HepG2 (cell line): Measurements from ENCODE around the gene ASCL3. TPM values are rescaled to one million over a fixed set of nuclear protein-coding genes. Genes with fewer than 3 reads are reported as not detected.
A peak's percentile ranks its signal among the peaks of the same experiment; 100 is the strongest.

Experiments
- ARID3A ChIP-seq: IDR thresholded peaks from 2 replicates; pipeline ENCODE4 v1.6.1; 2012; ENCODE audit warnings: low read depth, low read length, improper control_type of control experiment
- ARID5B ChIP-seq: IDR thresholded peaks from 2 replicates; pipeline ENCODE4 v1.4.0; 2020; ENCODE audit warnings: mild to moderate bottlenecking, missing genetic modification reagents
- CSRNP1 ChIP-seq: sonication (generic); formaldehyde crosslinking; IDR thresholded peaks from 2 replicates; pipeline ENCODE4 v1.8.1; 2023; ENCODE audit warnings: mild to moderate bottlenecking, missing genetic modification reagents
- KDM6A ChIP-seq: IDR thresholded peaks from 2 replicates; pipeline ENCODE4 v1.6.1; 2016; ENCODE audit warnings: low read depth
- SETDB1 ChIP-seq: sonication (generic); formaldehyde crosslinking; IDR thresholded peaks from 2 replicates; pipeline ENCODE4 v1.5.1; 2020; ENCODE audit warnings: missing genetic modification reagents, mild to moderate bottlenecking, borderline replicate concordance
- TFE3 ChIP-seq: IDR thresholded peaks from 2 replicates; pipeline ENCODE4 v1.6.1; 2016
- ZBTB34 ChIP-seq: sonication (generic); formaldehyde crosslinking; IDR thresholded peaks from 2 replicates; pipeline ENCODE4 v1.8.0; 2022; ENCODE audit warnings: mild to moderate bottlenecking, missing genetic modification reagents
- ZHX1 ChIP-seq: sonication (generic); formaldehyde crosslinking; IDR thresholded peaks from 2 replicates; pipeline ENCODE4 v1.8.1; 2022; ENCODE audit warnings: low read depth, mild to moderate bottlenecking, missing genetic modification reagents
- ZNF282 ChIP-seq: fragments of 450-650 bp; IDR thresholded peaks from 2 replicates; pipeline ENCODE4 v1.6.1; 2018; ENCODE audit not compliant: partially characterized antibody
- ZNF740 ChIP-seq: sonication (generic); formaldehyde crosslinking; IDR thresholded peaks from 2 replicates; pipeline ENCODE4 v1.4.0; 2020; ENCODE audit warnings: missing genetic modification reagents
- ZNF776 ChIP-seq: sonication (generic); formaldehyde crosslinking; IDR thresholded peaks from 2 replicates; pipeline ENCODE4 v1.4.0; 2020; ENCODE audit warnings: mild to moderate bottlenecking, missing genetic modification reagents
- polyA plus RNA-seq, 8 experiments: library from polyadenylated mRNA; depleted of rRNA in 3 of 8; stranded (reverse) in 7 of 8; unstranded in 1 of 8; fragments of >200 nt; fragmentation: Illumina TruSeq in 4 of 8; extraction: Trizol in 4 of 8; gene quantifications; 2 replicates each; pipeline versions ENCODE4 v1.2.1 to v1.2.3, GENCODE V29; 2011 to 2016; ENCODE audit warnings: low read depth in 4 of 8, missing spikeins in 1 of 8, mixed read lengths in 1 of 8; ENCODE audit not compliant: insufficient read depth in 1 of 8
- total RNA-seq, 5 experiments: library from RNA; depleted of rRNA; stranded (reverse); fragments of >200 nt; fragmentation: Illumina TruSeq; extraction: Trizol; gene quantifications; 2 replicates each; pipeline ENCODE4 v1.2.3, GENCODE V29; 2016; ENCODE audit warnings: low read depth in 1 of 5

The ASCL3 gene
- total and polyA plus RNA-seq, 2 of the 13 experiments (the other 11 are each of a cell fraction or from before 2014, with no cell fraction given) = not detected

- TF ChIP-seq ARID5B (CRISPR knock-in tag) = peak; percentile 58
- no peak for TF ChIP-seq ARID3A
- no peak for TF ChIP-seq ZNF776
- no peak for TF ChIP-seq ZBTB34 (CRISPR knock-in tag)
- TF ChIP-seq ZHX1 = 0 out of 2 replicates have a peak, but pooled peaks have one; percentile 23
- no peak for TF ChIP-seq SETDB1
- TF ChIP-seq CSRNP1 (CRISPR knock-in tag) = peak; percentile 10; the same call in 1 of the 2 replicates
- TF ChIP-seq KDM6A (CRISPR knock-in tag) = no peak
- no peak for TF ChIP-seq TFE3
- TF ChIP-seq ZNF282 = no peak
- no peak for TF ChIP-seq ZNF740
Measured at GRCh38 chr11:8964324-8965320, 21.8 kb upstream of the ASCL3 start, which contains the start of gene TMEM9B (continued).
